CD4-positive, alpha-beta T cell treated with Interleukin-21 for 1 hour (primary cell): ENCODE measurements around the gene LTV1.
"Not testable (repeated sequence)": the region's sequence is repeated elsewhere in the genome, so short reads cannot be mapped to it uniquely, and the experiment has no call there.

Experiments
- DNase-seq: peaks from one replicate; pipeline ENCODE4 v3.0.0-alpha.2; 2020

LTV1 gene

GRCh38 chr6:143843677-143843999 is 500 bp downstream of the LTV1 start:
- no peak for DNase-seq

GRCh38 chr6:143844006-143844405 is 868 bp downstream of the LTV1 start:
- DNase-seq = peak; percentile 14

- DNase-seq = no peak
Observed at GRCh38 chr6:143845033-143845432, 1.9 kb downstream of the LTV1 start.

GRCh38 chr6:143851706-143852105 is 8.6 kb downstream of the LTV1 start:
- not testable (repeated sequence) for DNase-seq

- DNase-seq = not testable (repeated sequence)
Observed at GRCh38 chr6:143855057-143855456, 11.9 kb downstream of the LTV1 start.

GRCh38 chr6:143856762-143857161 is 13.6 kb downstream of the LTV1 start:
- DNase-seq = not testable (repeated sequence)

- DNase-seq = no peak
Observed at GRCh38 chr6:143857651-143858050, 14.5 kb downstream of the LTV1 start.

GRCh38 chr6:143859891-143860660 is 16.9 kb downstream of the LTV1 start:
- DNase-seq = no peak

GRCh38 chr6:143863771-143864170 is 20.6 kb downstream of the LTV1 start:
- no peak for DNase-seq

GRCh38 chr6:143864234-143864633 is 21.1 kb downstream of the LTV1 start, which contains the start of gene ZC2HC1B:
ZC2HC1B (plus strand) TSS chr6:143864474; CDS start chr6:143864540, 66 bp downstream.
- DNase-seq = no peak

GRCh38 chr6:143867236-143867635 is 24.1 kb downstream of the LTV1 start:
- no peak for DNase-seq

GRCh38 chr6:143868808-143869207 is 25.7 kb downstream of the LTV1 start:
- DNase-seq = not testable (repeated sequence)

GRCh38 chr6:143871202-143871730 is 28.1 kb downstream of the LTV1 start:
- not testable (repeated sequence) for DNase-seq

GRCh38 chr6:143872201-143872600 is 29.1 kb downstream of the LTV1 start:
- DNase-seq = peak; percentile 11

- not testable (repeated sequence) for DNase-seq
Observed at GRCh38 chr6:143873600-143873999, 30.5 kb downstream of the LTV1 start.

GRCh38 chr6:143874503-143874902 is 31.4 kb downstream of the LTV1 start:
- DNase-seq = not testable (repeated sequence)

- no peak for DNase-seq
Observed at GRCh38 chr6:143877584-143878271, 34.6 kb downstream of the LTV1 start.

- DNase-seq = no peak
Observed at GRCh38 chr6:143878272-143878760, 35.2 kb downstream of the LTV1 start.

- no peak for DNase-seq
Observed at GRCh38 chr6:143880412-143880811, 37.3 kb downstream of the LTV1 start.

- no peak for DNase-seq
Observed at GRCh38 chr6:143882401-143882930, 39.3 kb downstream of the LTV1 start.

- no peak for DNase-seq
Observed at GRCh38 chr6:143884216-143884900, 41.2 kb downstream of the LTV1 start.

- no peak for DNase-seq
Observed at GRCh38 chr6:143885116-143885515, 42.0 kb downstream of the LTV1 start.

GRCh38 chr6:143894655-143895054 is 51.5 kb downstream of the LTV1 start:
- no peak for DNase-seq
